DND-41 (cell line): ENCODE data around the gene ZDHHC23.

ENCODE experiments used
- EZH2 ChIP-seq: IDR thresholded peaks from 3 replicates; pipeline ENCODE4 v1.6.1; 2012; ENCODE audit warnings: borderline replicate concordance, low read depth, mild to moderate bottlenecking, moderate library complexity, low read length, inconsistent platforms; ENCODE audit not compliant: severe bottlenecking
- TF ChIP-seq, protein P1 (sequence below): IDR thresholded peaks from 2 replicates; pipeline ENCODE4 v1.5.1; 2012; ENCODE audit warnings: borderline replicate concordance, low read length, moderate library complexity, mild to moderate bottlenecking; ENCODE audit not compliant: poor library complexity, severe bottlenecking; ENCODE audit errors: extremely low read depth

DNA sequence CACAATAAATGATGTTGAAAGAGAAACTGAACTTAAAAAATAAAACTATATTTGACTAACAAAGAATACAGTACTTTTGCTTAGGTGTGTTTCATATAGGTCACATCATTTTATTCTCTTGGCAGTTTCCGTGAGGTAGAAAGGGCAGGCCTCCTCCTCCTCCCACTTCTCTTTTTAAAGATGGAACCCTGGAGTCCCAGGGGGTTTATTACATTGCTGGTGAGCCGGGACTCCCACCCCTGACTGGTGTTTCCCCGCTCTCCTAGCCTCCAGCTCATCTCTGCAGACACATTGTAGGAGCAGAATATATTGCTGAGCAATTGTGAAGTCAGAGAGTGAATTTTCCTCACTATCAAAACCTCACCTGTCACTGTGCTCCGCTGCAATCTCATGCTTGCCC, 30.0 kb downstream of the ZDHHC23 start:
- TF ChIP-seq EZH2 = no peak
- TF ChIP-seq, protein P1, sequence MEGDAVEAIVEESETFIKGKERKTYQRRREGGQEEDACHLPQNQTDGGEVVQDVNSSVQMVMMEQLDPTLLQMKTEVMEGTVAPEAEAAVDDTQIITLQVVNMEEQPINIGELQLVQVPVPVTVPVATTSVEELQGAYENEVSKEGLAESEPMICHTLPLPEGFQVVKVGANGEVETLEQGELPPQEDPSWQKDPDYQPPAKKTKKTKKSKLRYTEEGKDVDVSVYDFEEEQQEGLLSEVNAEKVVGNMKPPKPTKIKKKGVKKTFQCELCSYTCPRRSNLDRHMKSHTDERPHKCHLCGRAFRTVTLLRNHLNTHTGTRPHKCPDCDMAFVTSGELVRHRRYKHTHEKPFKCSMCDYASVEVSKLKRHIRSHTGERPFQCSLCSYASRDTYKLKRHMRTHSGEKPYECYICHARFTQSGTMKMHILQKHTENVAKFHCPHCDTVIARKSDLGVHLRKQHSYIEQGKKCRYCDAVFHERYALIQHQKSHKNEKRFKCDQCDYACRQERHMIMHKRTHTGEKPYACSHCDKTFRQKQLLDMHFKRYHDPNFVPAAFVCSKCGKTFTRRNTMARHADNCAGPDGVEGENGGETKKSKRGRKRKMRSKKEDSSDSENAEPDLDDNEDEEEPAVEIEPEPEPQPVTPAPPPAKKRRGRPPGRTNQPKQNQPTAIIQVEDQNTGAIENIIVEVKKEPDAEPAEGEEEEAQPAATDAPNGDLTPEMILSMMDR = no peak
